NCI-H2171 (cell line): ENCODE data around the gene SLC6A19.

Experiments used
- DNase-seq: peaks from one replicate; lab custom pipeline; 2025; lab: John Stamatoyannopoulos, UW

Gene SLC6A19

DNA sequence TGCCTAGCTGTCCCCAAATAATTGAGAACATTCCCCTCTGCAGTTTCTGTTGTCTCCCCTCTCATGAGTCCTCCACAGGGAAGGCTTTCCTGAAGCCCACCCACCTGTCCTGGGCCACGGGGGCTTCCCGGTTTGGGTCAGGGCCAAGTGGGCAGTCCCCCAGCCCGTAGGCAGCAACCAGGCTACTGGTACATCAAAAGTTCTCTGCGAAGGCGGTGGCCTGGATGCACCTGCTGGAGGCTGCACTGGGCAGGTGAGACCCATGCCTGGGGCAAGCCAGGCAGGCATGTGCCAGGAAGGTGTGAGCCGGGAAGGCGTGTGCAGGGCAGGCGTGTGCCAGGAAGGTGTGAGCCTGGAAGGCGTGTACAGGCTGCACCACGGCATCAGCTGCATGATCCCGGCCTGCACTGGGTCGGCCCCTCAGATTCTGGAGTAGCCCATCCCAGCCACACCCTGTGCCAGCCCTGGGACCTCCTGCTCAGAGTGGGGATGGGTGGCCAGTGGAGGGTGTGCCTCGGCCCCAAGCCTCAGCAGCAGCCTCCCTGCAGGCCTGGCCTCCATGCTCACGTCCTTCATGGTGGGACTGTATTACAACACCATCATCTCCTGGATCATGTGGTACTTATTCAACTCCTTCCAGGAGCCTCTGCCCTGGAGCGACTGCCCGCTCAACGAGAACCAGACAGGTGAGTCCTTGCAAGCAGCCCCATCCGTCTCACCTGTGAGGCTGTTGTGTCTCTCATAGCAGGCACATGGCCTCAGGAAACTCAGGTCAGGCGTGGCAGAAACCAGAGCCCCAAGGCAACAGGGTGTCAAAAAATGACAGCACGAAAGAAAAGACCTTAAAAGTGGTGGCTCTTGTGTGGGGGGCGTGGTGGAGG lies 8.7 kb downstream of the SLC6A19 start:
- DNase-seq = no peak

DNA sequence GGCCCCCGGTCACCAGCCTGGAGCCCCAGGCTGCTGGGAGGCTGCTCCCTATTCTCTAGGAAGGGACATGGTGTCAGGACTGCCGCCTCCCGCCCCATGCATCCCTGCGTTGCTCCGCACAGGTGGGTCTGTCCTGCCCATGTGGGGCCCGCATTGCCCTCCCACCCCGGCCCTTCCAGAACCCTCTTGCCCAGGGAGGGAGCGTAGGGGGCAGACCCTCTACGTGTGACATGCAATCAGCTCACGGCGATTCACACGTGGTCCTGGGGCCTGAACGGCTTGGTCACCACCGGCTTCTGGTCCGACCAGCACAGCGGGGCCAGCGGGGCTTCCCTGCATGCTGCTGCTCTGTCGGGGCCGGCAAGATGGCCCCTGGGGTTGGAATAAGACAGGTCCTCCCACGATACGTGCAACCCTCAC lies 9.4 kb downstream of the SLC6A19 start:
- DNase-seq = no peak

DNA sequence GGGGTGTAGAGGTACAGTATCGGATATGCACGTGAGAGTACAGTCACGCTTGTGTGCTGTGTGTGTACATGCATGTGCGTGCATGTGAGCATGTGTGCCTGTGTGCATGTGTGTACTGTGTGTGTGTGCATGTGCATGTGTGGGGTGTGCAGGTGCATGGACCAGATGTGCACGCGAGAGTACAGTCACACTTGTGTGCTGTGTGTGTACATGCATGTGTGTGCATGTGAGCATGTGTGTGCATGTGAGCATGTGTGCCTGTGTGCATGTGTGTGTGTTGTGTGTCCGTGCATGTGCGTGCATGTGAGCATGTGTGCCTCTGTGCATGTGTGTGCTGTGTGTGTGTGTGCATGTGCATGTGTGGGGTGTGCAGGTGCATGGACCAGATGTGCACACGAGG lies 10.3 kb downstream of the SLC6A19 start:
- DNase-seq = no peak

GRCh38 chr5:1212271-1212670 lies 10.9 kb downstream of the SLC6A19 start:
- DNase-seq = no peak

DNA sequence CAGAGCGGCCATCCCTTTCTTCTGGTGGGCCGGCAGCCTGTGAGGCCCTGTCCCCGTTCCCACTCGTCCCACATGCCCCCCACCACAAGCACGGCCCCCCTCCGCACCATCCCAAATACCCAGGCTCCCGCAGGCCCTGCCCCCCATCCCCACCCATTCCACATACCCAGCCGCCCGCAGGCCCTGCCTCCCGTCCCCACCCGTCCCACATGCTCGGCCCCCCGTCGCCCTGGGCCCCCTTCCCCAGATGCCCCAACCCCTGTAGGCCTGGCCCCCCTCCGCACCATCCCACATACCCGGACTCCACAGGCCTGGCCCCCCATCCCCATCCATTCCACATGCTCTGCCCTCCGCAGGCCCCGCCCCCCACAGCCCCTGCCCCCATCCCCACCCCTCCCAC lies 11.5 kb downstream of the SLC6A19 start:
- DNase-seq = no peak

DNA sequence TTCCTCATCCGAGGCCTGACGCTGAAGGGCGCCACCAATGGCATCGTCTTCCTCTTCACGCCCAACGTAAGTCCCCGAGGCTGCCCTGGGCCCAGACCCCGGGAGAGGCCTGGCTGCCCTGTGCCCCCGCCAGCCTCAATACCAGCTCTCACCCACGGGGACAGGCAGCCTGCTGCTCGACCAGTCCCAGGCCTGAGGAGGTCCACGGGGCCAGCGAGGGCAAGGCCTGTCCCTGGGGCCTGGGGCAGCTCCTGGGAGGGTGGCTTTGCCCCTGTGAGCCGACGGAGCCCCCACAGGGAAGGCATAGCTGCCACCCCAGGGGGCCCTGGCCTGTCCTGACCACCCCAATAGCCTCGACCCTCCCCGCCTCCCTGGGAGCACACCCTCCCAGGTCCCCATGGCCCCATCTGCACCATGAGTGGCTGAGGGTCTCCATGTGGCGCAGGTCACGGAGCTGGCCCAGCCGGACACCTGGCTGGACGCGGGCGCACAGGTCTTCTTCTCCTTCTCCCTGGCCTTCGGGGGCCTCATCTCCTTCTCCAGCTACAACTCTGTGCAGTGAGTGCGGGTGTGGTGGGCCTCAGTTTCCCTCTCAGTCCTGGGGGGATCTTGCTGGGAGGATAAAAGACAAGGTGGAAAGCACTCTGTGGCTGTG lies 12.2 kb downstream of the SLC6A19 start:
- DNase-seq = no peak

GRCh38 chr5:1214163-1214935 lies 13.0 kb downstream of the SLC6A19 start:
- DNase-seq = no peak

DNA sequence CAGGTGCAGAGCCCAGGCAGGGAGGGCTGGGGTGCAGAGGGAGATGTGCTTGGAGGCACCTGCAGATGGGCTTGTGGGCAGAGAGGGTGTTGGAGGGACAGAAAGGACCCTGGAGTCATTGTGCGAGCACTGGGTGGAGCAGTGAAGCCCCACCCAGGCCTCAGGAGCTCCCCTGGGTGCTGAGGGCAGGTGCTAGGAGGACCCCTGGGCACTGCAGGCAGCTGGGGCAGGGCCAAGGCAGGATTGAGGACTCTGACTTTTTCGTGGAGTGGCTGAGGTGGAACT lies 13.5 kb downstream of the SLC6A19 start:
- no peak for DNase-seq

DNA sequence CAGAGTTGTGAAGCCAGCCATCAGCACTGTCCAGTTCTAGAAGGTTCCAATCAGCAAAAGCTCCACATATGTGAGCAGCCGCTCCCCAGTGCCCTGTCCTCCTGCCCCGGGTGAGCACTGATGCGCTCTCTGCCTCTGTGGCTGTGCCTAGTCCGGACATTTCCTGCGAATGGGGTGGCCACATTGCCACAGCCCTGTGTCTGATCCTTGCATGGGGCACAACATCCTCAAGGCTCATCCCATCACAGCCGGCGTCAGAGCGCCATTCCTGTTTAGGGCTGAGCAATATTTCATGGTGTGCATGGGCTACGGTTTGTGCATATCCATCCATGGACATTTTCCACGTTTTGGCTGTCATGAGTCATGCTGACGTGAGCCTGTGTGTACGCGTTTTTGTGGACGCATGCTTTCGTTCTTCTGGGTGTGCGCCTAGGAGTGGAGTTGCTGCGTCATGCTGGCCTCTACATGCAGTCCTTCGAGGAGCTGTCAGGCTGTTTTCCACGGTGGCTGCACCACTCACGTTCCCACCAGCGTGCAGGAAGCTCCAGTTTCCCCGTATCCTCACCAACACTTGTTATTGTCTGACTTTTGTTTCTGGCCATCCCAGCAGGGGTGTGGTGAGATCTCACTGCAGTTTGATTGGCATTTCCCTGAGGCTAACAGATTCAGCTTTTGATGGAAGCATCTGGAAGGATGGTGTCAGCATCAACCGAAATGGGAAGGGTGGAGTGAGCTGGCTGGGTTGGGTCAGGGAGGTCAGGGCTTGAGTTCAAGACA lies 14.1 kb downstream of the SLC6A19 start:
- DNase-seq = no peak

- no peak for DNase-seq
Measured at GRCh38 chr5:1216211-1216917, 15.0 kb downstream of the SLC6A19 start.

DNA sequence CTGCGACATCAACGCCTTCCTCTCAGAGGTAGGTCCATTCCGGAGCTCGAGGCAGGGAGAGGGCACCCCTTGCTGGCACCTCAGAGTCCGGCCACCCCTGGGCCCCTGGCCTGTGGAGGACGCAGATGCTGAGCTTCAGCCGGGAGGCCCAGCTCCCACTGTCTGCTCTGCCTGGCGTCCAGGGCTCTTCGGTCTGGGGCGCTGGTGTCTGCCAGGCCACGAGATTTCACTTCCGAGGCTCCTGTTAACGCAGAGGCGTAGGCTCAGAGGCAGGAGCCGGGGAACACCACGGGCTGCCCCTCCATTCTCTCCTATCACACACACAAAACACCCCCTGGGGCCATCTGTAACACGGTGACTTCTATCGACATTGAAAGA lies 15.5 kb downstream of the SLC6A19 start:
- no peak for DNase-seq

DNA sequence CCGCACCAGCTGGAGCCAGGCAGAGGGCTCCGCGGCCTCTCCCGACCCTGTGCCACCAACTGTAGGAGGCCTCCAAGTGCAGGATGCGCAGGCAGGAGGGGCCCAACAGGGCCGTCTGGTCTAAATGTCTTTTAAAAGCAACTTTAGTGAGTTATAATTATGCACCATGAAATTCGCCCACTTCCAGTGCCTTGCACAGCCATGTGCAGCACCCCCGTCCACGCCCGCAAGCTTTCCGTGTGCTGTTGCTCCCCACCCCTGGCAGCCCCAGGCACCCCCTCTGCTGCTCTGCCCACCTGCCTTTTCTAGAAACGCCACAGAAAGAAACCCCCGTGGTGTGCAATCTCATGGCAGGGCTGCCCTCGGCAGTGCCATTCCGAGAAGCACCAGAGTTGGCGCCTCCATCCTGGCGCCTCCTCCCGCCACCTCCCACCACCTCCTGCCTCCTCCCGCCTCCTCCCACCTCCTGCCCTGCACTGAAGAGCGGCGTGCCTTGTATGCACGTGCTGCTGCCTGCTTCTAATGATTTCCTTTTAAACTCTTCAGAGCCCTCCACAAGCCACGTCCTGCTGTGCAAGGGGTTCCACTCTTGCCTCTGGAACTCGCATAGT lies 16.3 kb downstream of the SLC6A19 start:
- DNase-seq = no peak

- DNase-seq = no peak
Measured at GRCh38 chr5:1218351-1219080, 17.1 kb downstream of the SLC6A19 start.

GRCh38 chr5:1219098-1219767 lies 17.8 kb downstream of the SLC6A19 start:
- DNase-seq = no peak

DNA sequence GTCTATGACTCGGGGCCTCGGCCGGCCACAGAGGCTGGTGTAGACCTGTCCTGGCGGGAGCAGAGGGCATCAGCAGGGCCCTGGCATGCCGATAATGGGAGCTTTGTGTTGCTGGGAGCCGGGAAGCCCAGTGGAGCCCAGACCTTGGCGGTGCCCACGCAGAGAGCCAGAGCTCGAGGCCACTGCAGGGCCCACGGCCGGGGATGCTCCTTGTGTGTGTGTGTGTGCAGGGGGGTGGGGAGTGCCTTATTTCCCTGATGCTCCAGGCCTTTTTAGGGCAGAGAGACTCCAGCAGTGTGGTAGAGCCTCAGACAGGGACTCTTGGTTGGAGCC lies 18.3 kb downstream of the SLC6A19 start:
- DNase-seq = no peak

GRCh38 chr5:1220351-1220750 lies 19.0 kb downstream of the SLC6A19 start:
- no peak for DNase-seq

- DNase-seq = peak; percentile 32
Measured at GRCh38 chr5:1220831-1221230, 19.4 kb downstream of the SLC6A19 start.

- no peak for DNase-seq
Measured at GRCh38 chr5:1221721-1222120, 20.3 kb downstream of the SLC6A19 start.

GRCh38 chr5:1222147-1222546 lies 20.8 kb downstream of the SLC6A19 start:
- DNase-seq = no peak
